HG03469 (cell line): ENCODE data around the gene KCNAB2.

Source experiments
- ATAC-seq: cut with Tn5 transposase; IDR thresholded peaks from one replicate; pipeline ENCODE4 v1.9.1; 2021; ENCODE audit warnings: mild to moderate bottlenecking, moderate library complexity, moderate number of reproducible peaks; ENCODE audit not compliant: unreplicated experiment

Gene KCNAB2

DNA sequence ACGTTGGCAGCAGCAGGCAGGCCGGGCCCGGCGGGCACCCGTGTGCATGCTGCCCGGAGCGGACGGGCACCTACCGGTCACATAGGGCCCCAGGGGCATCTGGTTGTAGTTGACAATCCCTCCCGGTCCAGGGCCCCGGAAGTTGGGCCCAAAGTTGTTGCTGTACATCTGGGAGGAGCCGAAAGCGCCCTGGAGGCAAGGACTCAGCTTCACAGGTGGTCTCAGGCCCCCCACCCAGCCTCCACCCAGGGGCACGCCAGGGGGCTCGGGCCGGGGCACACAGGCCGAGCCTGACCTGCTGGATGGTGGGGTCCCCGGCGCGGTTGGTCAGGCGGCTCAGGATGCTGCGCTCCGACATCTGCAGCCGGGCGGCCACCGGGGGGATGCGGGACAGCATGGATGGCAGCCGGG lies 60.6 kb downstream of the KCNAB2 start:
- no peak for ATAC-seq

DNA sequence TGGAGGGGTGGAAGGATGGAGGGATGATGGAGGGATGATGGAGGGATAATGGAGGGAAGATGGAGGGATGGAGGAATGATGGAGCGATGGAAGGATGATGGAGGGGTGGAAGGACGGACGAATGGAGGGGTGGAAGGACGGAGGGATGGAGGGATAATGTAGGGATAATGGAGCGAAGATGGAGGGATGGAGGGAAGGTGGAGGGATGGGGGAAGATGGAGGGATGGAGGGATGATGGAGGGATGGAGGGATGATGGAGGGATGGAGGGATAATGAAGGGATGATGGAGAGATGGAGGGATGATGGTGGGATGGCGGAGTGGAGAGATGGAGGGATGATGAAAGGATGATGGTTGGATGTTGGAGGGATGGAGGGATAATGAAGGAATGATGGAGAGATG lies 61.3 kb downstream of the KCNAB2 start:
- ATAC-seq, result no peak

DNA sequence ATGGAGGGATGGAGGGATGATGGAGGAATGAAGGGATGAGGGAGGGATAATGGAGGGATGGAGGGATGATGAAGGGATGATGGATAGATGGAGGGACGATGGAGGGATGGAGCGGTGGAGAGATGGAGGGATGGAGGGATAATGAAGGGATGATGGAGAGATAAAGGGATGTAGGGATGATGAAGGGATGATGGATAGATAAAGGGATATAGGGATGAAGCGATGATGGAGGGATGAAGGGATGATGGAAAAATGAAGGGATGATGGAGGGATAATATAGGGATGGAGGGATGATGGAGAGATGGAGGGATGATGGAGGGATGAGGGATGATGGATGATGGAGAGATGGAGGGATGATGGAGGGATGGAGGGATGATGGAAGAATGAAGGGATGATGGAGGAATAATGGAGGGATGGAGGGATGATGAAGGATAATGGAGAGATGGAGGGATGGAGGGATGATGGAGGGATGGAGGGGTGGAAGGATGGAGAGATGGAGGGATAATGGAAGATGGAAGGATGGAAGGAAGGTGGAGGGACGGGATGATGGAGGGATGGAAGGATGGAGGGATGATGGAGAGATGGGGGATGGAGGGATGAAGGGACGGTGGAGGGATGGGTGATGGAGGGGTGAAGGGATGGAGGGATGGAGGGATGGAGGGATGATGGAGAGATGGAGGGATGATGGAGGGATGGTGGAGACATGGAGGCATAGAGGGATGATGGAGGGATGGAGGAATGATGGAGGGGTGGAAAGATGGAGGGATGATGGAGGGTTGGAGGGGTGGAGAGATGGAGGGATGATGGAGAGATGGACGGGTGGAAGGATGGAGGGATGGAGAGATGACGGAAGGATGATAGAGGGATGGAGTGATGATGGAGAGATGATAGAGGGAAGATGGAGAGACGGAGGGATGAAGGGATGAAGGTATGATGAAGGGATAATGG lies 62.0 kb downstream of the KCNAB2 start:
- no peak for ATAC-seq

DNA sequence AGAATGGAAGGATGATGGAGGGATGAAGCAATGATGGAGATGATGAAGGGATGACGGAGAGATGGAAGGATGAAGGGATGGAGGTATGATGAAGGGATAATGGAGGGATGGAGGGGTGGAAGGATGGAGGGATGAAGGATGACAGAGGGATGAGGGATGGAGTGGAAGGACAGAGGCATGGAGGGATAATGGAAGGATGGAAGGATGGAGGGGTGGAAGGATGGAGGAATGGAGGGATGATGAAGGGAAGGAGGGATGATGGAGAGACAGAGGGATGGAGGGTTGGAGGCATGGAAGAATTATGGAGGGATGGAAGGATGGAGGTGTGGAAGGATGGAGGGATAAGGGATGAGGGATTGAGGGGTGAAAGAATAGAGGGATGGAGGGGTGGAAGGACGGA lies 62.8 kb downstream of the KCNAB2 start:
- ATAC-seq, result no peak

DNA sequence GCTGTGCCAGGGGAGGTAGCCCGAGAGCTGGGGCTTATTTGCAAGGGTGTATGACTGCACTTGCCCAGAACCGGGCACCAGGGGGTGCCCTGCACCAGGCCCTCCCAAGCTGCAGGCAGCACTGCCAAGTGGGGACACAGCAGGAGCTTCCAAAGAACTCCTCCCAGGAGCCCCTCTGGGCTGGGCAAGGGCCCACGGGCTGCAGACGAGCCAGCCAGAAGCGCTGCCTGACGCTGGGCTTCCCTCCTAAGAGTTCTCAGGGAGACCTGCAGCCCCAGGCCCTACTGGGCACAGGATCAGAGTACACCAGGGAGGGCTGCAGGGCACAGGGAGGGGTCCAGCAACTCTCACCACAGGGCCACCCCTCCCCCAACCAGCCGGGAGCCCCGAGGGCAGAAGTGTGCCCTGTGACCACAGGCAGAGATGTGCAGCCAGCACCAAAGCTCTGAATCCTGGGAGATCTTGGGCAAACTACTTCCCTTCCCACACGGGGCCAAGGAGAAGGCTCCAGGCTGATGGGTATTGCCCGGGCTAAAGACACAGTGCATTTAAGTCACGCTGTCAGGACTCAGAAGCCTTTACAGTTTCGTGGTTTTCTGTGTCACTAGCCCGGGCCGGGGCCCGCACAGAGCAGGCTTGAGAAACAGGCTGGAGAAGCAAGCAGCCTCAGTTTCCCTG lies 63.4 kb downstream of the KCNAB2 start:
- no peak for ATAC-seq

DNA sequence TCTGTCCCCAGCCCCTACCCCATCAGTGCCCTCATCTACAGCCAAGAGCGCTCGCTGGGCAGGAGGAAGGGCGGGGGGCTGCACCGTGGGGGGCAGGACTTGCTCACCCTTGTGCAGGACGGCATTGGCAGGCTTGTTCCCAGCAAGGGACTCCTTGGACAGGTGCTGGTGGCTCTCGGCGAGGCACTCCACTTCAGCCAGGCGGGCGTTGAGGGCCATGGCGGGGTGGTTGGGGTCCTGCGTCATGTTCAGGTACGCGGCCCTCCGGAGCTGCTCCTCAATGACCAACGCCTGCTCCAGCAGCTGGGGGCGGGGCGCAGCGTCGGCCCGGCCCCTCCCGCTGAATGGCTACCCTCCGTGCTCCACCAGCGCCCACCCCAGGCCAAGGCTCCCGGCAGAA lies 64.0 kb downstream of the KCNAB2 start:
- no peak for ATAC-seq

DNA sequence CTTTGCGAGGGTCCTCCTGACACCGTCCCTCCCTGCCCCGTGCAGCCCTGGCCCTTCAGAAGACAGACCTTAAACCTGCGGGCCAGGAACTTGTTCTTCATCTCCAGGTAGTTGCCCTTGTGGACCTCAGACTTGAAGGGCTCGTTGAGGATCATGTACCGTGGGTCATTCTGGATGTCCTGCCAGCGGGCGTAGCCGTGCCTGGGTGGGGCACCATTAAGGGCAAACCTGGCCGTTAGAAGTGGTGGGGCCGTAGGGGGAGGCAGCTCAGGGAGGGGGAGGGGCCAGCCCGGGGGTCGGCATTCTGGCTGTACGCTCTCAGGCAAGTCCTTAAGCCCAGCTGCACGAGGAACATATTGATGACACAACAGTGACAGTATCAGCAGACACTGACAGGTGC lies 64.6 kb downstream of the KCNAB2 start:
- no peak for ATAC-seq

DNA sequence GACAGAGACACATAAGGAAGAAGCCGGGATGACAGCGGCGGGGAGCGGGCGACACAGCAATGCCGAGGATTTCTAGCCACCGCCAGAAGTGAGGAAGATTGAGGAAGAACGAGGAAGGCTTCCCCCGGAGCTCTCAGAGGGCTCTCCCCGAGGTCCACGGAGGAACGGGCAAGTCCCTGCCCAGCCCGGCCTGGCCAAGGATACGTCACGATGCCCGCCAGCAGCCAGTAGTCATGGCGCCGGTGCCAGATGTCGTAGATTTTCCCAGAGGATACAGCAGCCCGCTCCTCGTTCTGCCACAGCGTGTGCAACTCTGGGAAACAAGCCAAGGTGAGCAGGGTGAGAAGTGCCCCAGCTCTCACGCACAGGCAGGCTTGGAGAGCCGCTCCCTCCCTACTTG lies 65.9 kb downstream of the KCNAB2 start:
- no peak for ATAC-seq

DNA sequence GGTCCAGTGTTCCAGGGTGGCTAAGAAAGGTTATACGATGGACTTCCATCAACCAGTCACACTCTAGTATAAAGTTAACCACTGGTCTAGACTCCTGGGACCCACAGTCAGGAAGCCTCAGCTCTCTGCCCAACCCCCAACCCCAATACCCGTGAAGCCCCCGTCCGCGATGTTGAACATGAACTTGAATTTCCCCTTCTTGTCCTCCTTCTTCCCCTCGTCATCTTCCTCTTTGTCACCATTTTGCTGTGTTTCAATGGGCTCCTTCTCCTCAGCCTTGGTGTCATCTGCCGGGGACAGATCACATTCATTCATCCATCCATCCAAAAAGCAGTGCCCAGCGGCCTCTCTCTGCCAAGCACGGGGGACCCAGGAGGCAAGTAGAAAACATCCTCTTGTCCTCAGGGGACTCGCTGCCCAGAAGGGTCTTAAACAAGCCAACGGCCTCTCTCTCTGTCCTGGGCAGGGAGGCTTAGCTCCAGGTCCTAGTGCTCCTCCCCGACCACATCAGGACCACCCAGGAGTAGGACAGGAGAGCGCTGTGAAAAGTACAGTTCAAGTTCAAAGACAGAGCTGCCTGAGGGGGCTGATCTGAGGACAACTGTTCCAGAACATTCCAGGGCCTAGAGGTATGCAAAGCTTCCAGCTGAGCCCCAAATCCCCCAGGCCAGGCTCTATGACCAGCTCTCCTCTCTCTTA lies 66.5 kb downstream of the KCNAB2 start:
- no peak for ATAC-seq

DNA sequence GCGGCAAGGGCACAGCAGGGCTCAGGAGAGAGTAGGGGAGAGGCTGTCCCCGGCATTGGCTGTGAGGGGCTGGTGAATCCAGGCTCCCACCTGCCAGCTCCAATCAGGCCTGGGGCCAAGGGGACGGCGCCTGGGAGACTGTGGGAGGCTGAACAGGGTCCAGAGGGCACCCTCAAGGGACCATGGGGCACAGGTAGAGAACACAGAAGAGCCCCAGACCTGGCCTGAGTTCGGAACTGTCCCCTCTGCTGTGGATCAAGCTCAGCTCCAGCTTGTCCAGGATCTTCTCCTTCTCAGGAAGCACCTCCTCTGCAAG lies 67.0 kb downstream of the KCNAB2 start:
- no peak for ATAC-seq

DNA sequence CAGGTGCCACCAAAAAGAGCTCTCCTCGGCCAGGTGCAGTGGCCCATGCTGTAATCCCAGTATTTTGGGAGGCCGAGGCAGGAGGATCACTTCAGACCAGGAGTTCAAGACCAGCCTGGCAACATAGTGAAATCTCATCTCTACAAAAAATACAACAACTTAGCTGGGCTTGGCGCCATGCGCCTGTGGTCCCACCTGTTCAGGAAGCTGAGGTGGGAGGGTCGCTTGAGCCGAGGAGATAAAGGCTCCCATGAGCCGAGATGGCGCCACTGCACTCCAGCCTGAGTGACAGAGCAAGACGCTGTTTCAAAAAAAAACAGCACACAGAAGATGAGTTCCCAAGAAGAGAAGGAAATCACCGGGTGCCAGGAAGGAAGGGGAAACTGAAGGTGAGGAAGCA lies 67.4 kb downstream of the KCNAB2 start:
- no peak for ATAC-seq

DNA sequence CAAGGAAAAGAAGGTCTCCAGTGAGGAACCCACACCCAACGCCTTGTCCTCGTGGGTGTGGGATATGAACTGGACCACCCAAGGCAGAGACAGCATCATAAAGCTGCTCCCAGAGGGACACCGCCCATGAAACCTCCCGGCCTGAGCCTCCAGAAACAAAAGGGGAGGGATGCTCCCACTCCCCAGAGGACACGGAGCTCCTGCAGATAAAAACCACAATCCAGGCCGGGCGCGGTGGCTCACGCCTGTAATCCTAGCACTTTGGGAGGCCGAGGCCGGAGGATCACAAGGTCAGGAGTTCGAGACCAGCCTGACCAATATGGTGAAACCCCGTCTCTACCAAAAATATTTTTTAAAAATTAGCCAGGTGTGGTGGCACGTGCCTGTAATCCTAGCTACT lies 68.1 kb downstream of the KCNAB2 start:
- no peak for ATAC-seq

DNA sequence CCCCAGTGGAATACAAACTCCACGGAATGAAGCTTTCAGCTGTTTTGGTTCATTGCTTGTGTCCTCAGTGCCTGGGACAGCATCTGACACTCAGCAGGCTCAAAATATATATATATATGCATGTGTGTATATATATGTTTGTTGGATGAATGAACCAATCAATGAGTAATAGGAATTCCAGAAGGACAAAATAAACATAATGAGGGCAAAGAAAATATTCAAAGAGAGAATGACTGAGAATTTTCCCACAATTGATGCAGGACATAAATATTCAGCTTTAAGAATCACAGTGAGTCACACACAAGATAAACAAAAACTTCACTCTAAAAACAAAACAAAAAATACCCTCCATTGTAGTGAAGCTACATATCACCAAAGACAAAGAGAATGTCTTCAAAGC lies 70.4 kb downstream of the KCNAB2 start:
- no peak for ATAC-seq

DNA sequence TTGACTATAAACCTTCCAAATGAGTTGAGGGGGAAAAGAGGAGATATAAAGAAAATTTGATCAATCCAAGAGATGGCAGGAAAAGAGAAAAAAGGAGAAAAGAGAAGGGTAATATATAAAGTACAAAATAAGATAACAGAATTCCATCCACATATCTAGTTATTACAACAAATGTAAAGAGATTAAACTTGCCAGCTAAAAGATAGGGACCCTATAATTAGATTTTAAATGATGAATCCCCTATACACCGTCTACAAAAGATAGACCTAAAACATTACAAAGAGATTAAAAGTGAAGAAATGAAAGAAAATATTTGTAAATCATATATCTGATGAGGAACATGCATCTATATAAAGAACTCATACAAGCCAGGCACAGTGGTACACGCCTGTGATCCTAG lies 71.4 kb downstream of the KCNAB2 start:
- ATAC-seq, result no peak

DNA sequence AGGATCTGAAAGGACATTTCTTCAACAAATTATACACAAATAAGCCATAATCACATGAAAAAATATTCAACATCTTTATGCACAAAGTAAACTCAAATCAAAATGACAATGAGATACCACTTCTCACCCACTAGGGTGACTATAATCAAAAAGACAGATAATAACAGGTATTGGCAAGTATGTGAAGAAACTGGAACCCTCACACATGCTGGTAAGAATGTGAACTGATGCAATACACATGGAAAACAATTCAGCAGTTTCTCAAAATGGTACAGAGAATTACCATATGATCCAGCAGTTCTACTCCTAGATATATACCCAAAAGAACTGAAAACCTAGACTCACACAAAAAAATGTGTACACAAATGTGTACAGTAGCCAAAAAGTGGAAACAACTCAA lies 71.9 kb downstream of the KCNAB2 start:
- no peak for ATAC-seq

DNA sequence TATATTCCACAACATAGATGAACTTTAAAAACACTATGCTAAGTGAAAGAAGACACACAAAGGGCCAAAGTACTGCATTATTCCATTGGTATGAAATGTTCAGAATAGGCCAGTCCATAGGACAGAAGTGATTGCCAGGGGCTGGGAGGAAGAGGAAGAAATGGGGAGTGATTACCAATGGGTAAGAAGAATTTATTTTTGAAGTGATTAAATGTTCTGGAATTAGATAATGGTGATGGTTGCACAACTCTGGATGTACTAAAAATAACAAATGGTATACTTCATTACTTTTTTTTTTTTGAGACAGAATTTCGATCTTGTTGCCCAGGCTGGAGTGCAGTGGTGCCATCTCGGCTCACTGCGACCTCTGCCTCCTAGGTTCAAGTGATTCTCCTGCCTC lies 72.7 kb downstream of the KCNAB2 start:
- no peak for ATAC-seq

DNA sequence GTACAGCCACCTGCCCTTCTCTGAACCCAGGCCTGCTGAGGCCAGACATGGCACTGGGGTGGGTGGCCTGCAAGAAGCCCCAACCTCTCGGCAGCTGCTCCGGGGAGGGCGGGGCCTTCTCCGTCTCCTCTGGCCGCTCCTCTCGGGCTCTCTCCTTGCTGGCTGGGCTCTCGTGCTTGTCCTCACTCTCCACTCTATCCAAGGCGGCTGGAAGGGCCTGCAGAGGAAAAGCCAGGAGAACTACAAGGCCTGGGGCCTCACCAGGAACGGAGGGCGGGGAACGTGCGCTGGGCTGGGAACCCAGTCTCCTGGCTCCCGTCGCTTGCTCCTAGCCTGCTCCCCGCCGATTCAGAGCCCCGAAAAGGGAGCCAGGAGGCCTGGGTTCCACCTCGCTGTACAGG lies 75.3 kb downstream of the KCNAB2 start:
- no peak for ATAC-seq

DNA sequence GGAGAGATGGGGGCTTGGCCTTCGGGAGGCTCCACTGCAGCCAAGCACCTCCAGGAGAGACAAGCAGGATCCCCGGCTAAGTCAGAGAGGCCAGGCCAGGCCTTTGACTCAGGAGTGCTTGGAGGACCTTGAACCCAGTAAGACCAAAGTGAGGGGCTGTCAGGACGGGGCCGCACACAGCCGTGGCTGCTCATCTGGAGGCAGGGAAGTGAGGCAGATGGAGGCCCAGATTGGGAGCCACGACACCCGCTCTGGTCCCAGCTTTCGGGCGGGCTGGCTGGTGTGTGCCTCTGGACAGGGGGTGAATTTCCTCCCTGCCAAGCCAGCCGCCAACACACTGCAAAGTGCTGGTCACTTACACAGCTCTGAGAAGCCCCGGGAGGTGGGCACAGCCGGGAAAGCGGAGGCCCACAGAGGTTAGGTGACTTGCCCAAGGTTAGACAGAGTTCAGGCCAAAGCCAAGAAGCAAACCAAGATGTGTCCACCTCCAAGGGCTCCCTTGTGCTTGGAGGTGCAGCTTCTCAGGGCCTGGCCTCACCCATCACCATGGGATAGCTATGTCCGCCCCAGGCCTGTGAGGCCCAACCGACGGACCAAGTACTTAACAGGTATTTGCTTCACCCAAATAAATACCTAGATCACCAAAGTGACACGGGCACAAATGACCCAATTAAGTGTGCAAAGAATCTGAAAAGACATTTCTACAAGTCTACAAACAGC lies 76.1 kb downstream of the KCNAB2 start:
- no peak for ATAC-seq

DNA sequence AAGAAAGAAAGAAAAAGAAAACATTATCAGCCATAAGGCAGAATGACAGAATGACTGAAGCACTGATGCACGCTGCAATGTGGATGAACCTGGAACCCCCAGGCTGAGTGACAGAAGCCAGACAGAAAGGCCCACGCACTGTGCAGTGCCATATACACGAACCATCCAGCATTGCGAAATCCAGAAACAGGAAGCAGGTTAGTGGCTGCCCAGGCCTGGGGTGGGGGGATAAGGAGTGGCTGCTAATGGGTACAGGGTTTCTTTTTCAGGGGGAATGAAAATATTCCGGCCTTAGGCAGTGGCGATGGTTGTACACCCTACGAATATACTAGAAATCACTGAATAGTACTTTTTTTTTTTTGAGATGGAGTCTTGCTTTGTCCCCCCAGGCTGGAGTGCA lies 77.4 kb downstream of the KCNAB2 start:
- ATAC-seq, result no peak

DNA sequence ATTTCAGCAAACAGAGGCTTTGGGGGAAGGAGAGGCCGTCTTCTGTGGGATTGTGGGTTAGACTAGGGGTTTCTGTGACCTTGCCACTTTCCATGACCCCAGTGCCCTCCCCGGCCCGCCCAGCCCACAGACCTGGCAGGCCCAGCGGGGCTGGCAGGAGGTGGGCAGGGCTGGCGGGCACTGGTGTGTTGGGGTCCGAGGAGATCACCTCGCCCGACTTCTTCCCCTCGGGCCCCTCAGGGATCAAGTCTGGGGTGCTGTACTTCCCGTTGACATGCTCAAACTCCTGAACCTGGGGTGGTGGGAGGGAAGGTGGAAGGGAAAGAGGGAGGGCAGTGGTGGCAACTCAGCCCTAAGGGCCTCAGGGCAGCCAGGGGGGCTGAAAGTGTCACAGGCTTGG lies 78.1 kb downstream of the KCNAB2 start:
- ATAC-seq, result no peak

DNA sequence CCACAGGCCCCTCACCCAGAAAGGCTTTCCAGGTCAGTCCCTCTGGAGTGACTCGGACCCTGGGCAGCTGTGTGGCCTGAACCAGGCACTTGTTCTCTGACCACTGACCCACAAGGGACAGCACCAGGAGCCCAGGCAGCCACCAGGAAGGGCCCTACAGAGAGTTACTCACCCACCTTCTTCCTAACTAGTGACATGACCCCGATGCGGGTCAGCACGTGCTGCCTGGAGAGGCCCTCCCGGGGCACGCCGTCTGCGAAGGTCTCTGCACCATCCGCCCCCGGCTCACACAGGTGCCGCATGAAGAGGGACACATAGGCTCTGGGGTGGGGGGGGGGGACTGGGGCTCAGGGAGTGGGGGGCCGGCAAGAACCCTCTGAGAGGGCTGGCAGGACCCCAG lies 78.7 kb downstream of the KCNAB2 start:
- ATAC-seq, result no peak
